GM12892 (cell line): ENCODE measurements around the gene RASA3.
"Not testable (repeated sequence)": the region's sequence is repeated elsewhere in the genome, so short reads cannot be mapped to it uniquely, and the experiment has no call there.

ENCODE experiments used
- POLR2A ChIP-seq: IDR thresholded peaks from 2 replicates; pipeline ENCODE4 v1.6.1; 2011; ENCODE audit warnings: low read depth, low read length, control low read depth
- POLR2AphosphoS5 ChIP-seq: IDR thresholded peaks from 2 replicates; pipeline ENCODE4 v1.6.1; 2011; ENCODE audit warnings: low read depth, low read length, control low read depth
- TAF1 ChIP-seq: IDR thresholded peaks from 2 replicates; pipeline ENCODE4 v1.6.1; 2011; ENCODE audit warnings: low read depth, mild to moderate bottlenecking, control low read depth, low read length, borderline replicate concordance

DNA sequence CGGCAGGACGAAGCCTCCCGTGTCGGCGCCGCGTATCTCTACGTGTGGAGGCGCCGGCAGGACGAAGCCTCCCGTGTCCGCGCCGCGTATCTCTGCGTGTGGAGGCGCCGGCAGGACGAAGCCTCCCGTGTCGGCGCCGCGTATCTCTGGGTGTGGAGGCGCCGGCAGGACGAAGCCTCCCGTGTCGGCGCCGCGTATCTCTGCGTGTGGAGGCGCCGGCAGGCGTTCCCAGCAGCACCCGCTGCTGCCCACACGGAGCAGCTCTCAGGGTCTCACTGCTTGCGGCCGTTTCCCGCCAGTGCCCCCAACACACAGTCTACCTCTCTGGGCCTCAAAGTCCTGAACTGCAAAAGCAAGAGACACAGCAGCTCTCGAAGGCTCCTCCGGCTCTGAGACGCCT, 56.6 kb downstream of the RASA3 start:
- not testable (repeated sequence) for TF ChIP-seq POLR2A, TAF1, POLR2AphosphoS5
